IPS-11a (cell line): ENCODE measurements around the gene CSRNP2.
"Not testable (repeated sequence)": the region's sequence is repeated elsewhere in the genome, so short reads cannot be mapped to it uniquely, and the experiment has no call there.

Source experiments
- H3K4me3 ChIP-seq: one replicate; pipeline ENCODE4 v1.5.1; 2013; ENCODE audit warnings: low read depth, low read length, control low read depth

Gene CSRNP2

GRCh38 chr12:51083126-51083833, at the start of gene CSRNP2:
Gene CSRNP2, minus strand, starts transcription at chr12:51083596. Its CDS starts 7,035 bp downstream, at chr12:51076561.
- peak within 1 kb of the TSS; percentile 85 for H3K4me3 ChIP-seq

DNA sequence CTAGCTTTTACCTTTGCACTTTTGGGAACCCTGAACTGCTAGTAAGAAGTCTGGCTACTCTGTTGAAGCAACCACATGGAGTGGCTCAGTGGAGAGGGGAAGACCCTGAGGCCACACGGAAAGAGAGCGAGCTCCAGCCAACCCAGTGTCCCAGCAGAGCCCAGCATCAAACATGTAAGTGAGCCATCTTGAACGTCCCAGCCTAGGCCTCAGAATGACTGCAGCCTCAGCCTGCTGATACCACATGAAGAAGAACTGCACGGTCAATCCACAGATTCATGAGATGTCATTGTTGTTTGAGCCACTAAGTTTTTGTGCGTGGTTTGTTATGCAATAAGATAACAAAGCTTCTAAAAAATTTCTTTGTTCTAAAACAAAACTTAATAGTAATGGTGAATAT, 49.3 kb upstream of the CSRNP2 start:
- H3K4me3 ChIP-seq: no peak overlapping the region

DNA sequence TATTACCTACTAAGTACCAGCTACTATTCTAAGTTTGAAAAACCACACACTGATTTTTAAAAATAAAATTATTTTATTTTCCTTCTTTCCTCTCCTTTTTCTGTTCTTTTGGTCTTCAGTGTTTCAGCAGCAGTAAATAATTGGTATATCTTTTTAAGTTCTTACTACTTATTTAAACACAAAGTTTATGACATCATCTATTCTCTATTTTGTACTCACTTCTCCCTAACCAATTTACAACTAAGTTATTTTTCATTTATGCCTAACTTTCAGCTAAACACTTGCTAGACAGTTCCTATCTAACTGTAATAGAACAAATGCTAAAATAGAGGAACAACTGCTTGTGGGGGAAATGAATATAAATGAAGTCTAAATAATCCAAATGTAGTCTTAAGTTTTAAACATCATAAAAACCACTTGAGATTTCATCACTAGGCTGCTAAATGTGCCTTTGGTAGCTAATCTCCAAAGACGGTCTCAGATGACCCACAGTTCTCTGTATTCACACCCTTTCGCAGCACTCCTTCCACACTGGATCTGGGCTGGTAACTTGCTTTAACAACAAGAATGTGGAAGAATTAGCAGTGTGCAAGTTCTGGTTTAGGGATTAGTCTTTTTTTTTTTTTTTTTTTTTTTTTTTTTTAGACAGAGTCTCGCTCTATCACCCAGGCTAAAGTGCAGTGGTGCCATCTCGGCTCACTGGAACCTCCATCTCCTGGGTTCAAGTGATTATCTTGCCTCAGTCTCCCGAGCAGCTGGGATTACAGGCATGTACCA, 48.5 kb upstream of the CSRNP2 start:
- H3K4me3 ChIP-seq: no peak overlapping the region

DNA sequence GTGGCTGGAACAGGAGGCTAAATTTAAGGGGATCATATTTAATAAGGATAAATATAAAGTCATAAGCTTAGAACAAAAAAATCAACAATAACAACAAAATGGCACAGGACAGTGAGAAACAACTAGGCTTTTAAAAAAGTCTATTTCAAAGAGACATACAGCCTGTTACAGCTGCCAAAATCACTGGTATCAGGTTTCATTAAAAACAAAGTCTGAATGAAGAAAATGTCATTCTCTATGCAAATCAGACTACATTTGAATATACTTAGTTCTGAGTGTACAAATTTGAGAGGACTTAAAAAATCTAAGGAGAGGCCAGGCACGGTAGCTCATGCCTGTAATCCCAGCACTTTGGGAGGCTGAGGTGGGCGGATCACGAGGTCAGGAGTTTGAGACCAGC, 45.5 kb upstream of the CSRNP2 start:
- H3K4me3 ChIP-seq: no peak overlapping the region

DNA sequence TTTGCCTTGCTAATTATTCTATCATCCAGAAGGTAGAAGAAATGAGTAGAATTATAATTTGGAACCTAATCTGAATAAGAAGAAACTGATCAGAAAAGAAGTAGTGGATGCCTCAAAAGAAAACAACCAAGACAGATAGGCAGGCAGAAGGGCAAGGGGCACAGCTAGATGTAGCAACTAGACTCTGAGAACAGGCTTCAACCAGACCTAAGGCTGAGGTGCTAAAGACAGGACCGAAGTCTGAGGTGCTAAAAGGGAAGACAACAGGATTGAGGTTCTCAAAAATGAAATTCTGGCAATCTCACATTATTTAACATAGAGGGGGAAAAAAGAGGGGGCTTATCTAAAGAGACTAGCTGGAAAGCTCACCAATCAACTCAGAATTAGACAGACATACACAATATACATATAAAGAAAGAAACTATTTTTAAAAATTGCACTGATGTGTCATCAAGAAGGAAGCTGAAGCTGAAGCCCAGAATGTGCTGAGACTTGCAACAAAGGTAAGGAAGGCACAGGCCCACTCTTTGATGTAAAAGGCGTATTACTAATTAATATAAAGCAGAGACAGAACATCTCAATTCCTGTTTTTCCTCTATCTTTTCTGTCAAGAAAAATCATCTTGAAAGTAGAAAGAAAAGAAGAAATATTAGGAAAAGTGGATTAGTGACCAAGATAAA, 43.8 kb upstream of the CSRNP2 start:
- no peak overlapping the region for H3K4me3 ChIP-seq

DNA sequence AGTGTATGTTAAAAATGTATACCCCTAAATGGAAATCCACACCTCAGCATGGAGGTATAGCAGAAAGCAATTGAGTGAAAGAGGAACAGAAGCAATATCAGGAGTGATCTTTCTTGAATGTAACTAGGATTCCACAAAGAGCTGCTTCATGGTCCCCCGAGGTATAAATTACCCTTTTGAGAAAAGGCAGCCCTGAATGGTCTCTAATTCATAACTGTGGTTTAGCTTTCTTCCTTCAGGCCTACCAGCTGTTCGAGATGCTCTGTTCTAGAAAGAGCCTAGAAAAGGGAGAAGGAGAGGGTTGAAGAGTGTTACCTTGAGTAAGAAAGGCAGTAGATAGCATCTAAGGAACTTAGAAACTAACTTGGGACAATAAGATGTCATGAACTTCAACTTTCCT, 42.9 kb upstream of the CSRNP2 start:
- H3K4me3 ChIP-seq: no peak overlapping the region

- no peak overlapping the region for H3K4me3 ChIP-seq
Observed at GRCh38 chr12:51124504-51124903, 41.1 kb upstream of the CSRNP2 start.

DNA sequence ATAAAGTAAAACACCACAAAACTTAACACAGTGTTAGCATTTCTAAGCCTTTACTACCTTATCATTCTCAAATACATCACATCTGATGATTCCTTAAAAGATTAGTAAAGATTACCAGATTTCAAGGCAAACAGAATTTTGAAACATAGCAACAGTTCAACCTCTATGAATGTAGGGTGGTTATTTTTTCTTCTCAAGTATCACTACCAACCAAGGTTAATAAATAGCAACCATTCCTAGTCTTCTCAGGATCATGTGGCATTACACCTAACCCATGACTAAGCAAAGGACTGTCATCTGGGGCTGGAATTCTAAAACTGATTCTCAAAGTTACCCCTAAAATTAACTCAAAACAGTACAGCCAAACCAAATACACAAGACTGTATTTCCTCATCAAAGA, 39.4 kb upstream of the CSRNP2 start:
- no peak overlapping the region for H3K4me3 ChIP-seq

DNA sequence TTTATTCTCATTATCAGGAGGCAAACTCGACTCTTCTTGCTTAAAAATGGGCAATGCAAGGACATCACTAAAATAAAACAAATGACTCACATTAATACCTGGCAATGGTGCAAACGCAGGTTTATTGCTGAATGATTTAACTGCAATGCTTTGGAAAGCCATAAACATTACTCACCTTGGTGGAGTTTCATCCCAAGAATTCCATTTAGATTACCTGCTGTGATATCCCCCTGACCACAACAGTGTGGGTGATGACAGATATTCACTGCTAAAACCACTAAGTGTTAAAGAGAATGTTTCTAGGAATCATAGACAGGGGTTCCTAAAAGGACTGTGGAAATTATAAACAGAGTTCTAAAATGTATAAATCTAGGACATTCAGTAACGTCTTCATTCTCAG, 35.3 kb upstream of the CSRNP2 start:
- no peak overlapping the region for H3K4me3 ChIP-seq

GRCh38 chr12:51115533-51115932, 32.1 kb upstream of the CSRNP2 start:
- H3K4me3 ChIP-seq: no peak overlapping the region

GRCh38 chr12:51108136-51108535, 24.7 kb upstream of the CSRNP2 start:
- no peak overlapping the region for H3K4me3 ChIP-seq

- H3K4me3 ChIP-seq: no peak overlapping the region
Observed at GRCh38 chr12:51103977-51104376, 20.6 kb upstream of the CSRNP2 start.

GRCh38 chr12:51098611-51099010, 15.2 kb upstream of the CSRNP2 start:
- no peak overlapping the region for H3K4me3 ChIP-seq

DNA sequence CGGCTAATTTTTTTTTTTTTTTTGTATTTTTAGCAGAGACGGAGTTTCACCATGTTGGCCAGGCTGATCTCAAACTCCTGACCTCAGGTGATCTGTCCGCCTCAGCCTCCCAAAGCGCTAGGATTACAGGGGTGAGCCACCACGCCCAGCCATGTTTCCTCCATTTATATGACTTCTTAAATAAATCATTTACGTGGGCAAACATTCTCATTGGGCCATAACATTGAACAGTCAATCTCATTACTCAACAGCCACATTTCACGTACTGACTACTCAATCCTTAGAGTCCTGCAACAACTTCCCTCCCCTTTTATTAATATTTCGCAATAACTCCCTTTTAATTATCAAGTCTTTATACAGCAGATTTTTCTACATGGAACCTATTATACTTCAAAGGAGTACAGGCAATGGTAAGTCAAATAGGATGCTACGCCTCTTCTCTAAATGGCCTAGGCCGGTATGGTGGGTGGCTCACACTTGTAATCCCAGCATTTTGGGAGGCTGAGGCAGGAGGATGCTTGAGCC, 7.4 kb upstream of the CSRNP2 start:
- H3K4me3 ChIP-seq: no peak overlapping the region

- no peak overlapping the region for H3K4me3 ChIP-seq
Observed at GRCh38 chr12:51087818-51088217, 4.4 kb upstream of the CSRNP2 start.

DNA sequence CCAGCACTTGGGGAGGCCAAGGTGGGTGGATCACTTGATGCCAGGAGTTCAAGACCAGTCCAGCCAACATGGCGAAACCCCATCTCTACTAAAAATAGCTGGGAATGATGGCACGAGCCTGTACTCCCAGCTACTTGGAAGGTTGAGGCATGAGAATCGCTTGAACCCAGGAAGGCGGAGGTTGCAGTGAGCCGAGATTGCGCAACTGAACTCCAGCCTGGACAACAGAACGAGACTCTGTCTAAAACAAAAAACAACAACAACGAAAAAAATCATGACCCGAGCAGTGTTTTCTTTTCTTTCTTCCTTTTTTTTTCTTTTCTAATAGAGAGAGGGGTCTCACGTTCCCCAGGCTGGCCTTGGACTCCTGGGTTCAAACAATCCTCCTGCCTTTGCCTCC, 3.5 kb upstream of the CSRNP2 start:
- no peak overlapping the region for H3K4me3 ChIP-seq

- no peak overlapping the region for H3K4me3 ChIP-seq
Observed at GRCh38 chr12:51085757-51086156, 2.4 kb upstream of the CSRNP2 start.

- peak overlapping the region; percentile 85 for H3K4me3 ChIP-seq
Observed at GRCh38 chr12:51082561-51083125, 753 bp downstream of the CSRNP2 start.

GRCh38 chr12:51081421-51081820, 2.0 kb downstream of the CSRNP2 start:
- H3K4me3 ChIP-seq: no peak overlapping the region

- no peak overlapping the region for H3K4me3 ChIP-seq
Observed at GRCh38 chr12:51080136-51080535, 3.3 kb downstream of the CSRNP2 start.

GRCh38 chr12:51078866-51079265, 4.5 kb downstream of the CSRNP2 start:
- not testable (repeated sequence) for H3K4me3 ChIP-seq
